ENCODE results near the gene PDE4D. TPM values are rescaled to one million over a fixed set of nuclear protein-coding genes. Genes with fewer than 3 reads are reported as not detected.

Gene PDE4D
- total RNA-seq, 1 donor from 2014 or later = 85.8 TPM

GRCh38 chr5:59051951-59052350 is 841.6 kb downstream of the PDE4D start:
- Histone ChIP-seq H3K27me3 (no peaks in the 10 kb centered on the region), H3K36me3 (no peaks in the 10 kb centered on the region), H3K27ac (no peak overlapping the region), H3K4me3 (no peak overlapping the region), H3K4me1 (no peaks in the 10 kb centered on the region), H3K9me3 (no peaks in the 10 kb centered on the region)
- TF ChIP-seq CTCF (IDR thresholded peaks at IDR 0.05) = no peak
- no peak for DNase-seq
- intact Hi-C loops (cut with DNase I) = no loop called here
- no peak for ATAC-seq

GRCh38 chr5:59049095-59049494 is 844.4 kb downstream of the PDE4D start:
- DNase-seq = no peak
- no peaks in the 10 kb centered on the region for H3K27me3 ChIP-seq
- H3K27ac ChIP-seq = no peak overlapping the region
- H3K4me1 ChIP-seq = no peaks in the 10 kb centered on the region
- no peak for ATAC-seq
- intact Hi-C loops (cut with DNase I) = no loop called here
- no peak overlapping the region for H3K4me3 ChIP-seq
- TF ChIP-seq CTCF (IDR thresholded peaks at IDR 0.05) = no peak
- no peaks in the 10 kb centered on the region for H3K9me3 ChIP-seq
- no peaks in the 10 kb centered on the region for H3K36me3 ChIP-seq

- TF ChIP-seq CTCF (IDR thresholded peaks at IDR 0.05) = no peak
- Histone ChIP-seq H3K27me3 (no peaks in the 10 kb centered on the region), H3K36me3 (no peaks in the 10 kb centered on the region), H3K4me1 (peaks cover 7% of the 10 kb centered on the region), H3K4me3 (no peak overlapping the region), H3K27ac (no peak overlapping the region), H3K9me3 (no peaks in the 10 kb centered on the region)
- ATAC-seq = no peak
- intact Hi-C loops (cut with DNase I) = no loop called here
- DNase-seq = no peak
Measured at GRCh38 chr5:59042201-59043055, 851.1 kb downstream of the PDE4D start.

GRCh38 chr5:59041355-59041754 is 852.2 kb downstream of the PDE4D start:
- TF ChIP-seq CTCF (IDR thresholded peaks at IDR 0.05) = no peak
- H3K9me3 ChIP-seq = no peaks in the 10 kb centered on the region
- no peak overlapping the region for H3K27ac ChIP-seq
- no peaks in the 10 kb centered on the region for H3K36me3 ChIP-seq
- peak overlapping the region; percentile 78 for H3K4me3 ChIP-seq
- no peaks in the 10 kb centered on the region for H3K27me3 ChIP-seq
- DNase-seq = no peak
- no peak for ATAC-seq
- intact Hi-C loops (cut with DNase I) = no loop called here
- peaks cover 7% of the 10 kb centered on the region for H3K4me1 ChIP-seq

- no peak for DNase-seq
- peak overlapping the region; percentile 78 for H3K4me3 ChIP-seq
- peaks cover 7% of the 10 kb centered on the region for H3K4me1 ChIP-seq
Measured at GRCh38 chr5:59040804-59041201, 852.7 kb downstream of the PDE4D start.

More at GRCh38 chr5:59040804-59041201, 852.7 kb downstream of the PDE4D start:
- ATAC-seq = no peak
- Histone ChIP-seq H3K9me3 (no peaks in the 10 kb centered on the region), H3K36me3 (no peaks in the 10 kb centered on the region), H3K27ac (peak overlapping the region; percentile 85), H3K27me3 (no peaks in the 10 kb centered on the region)
- intact Hi-C loops (cut with DNase I) = no loop called here
- TF ChIP-seq CTCF (IDR thresholded peaks at IDR 0.05) = no peak

All from upper lobe of right lung (tissue), 1 donor.